ENCODE results near the gene SNX30.

SNX30 gene

GRCh38 chr9:112752334-112753125 lies 2.0 kb downstream of the SNX30 start:
- DNase-seq (ENCODE audit: low read depth) = no peak

GRCh38 chr9:112753725-112754124 lies 3.2 kb downstream of the SNX30 start:
- DNase-seq (ENCODE audit: low read depth) = no peak

- DNase-seq (ENCODE audit: low read depth) = no peak
These were observed 4.0 kb downstream of the SNX30 start for GRCh38 chr9:112754578-112754977.

- DNase-seq (ENCODE audit: low read depth) = no peak
These were observed 4.5 kb downstream of the SNX30 start for GRCh38 chr9:112755016-112755427.

- DNase-seq (ENCODE audit: low read depth) = no peak
These were observed 5.1 kb downstream of the SNX30 start for GRCh38 chr9:112755675-112756074.

GRCh38 chr9:112757282-112757883 lies 6.8 kb downstream of the SNX30 start:
- no peak for DNase-seq (ENCODE audit: low read depth)

- DNase-seq (ENCODE audit: low read depth) = no peak
These were observed 7.4 kb downstream of the SNX30 start for GRCh38 chr9:112757940-112758339.

- no peak for DNase-seq (ENCODE audit: low read depth)
These were observed 10.3 kb downstream of the SNX30 start for GRCh38 chr9:112760821-112761220.

- no peak for DNase-seq (ENCODE audit: low read depth)
These were observed 11.5 kb downstream of the SNX30 start for GRCh38 chr9:112761912-112762655.

- DNase-seq (ENCODE audit: low read depth) = no peak
These were observed 12.4 kb downstream of the SNX30 start for GRCh38 chr9:112762726-112763518.

- no peak for DNase-seq (ENCODE audit: low read depth)
These were observed 13.8 kb downstream of the SNX30 start for GRCh38 chr9:112764344-112764743.

- DNase-seq (ENCODE audit: low read depth) = no peak
These were observed 14.3 kb downstream of the SNX30 start for GRCh38 chr9:112764837-112765236.

GRCh38 chr9:112765281-112765680 lies 14.7 kb downstream of the SNX30 start:
- DNase-seq (ENCODE audit: low read depth) = no peak

GRCh38 chr9:112771359-112772214 lies 21.0 kb downstream of the SNX30 start:
- DNase-seq (ENCODE audit: low read depth) = no peak

- DNase-seq (ENCODE audit: low read depth) = no peak
These were observed 21.6 kb downstream of the SNX30 start for GRCh38 chr9:112772215-112772509.

GRCh38 chr9:112772551-112772950 lies 22.0 kb downstream of the SNX30 start:
- no peak for DNase-seq (ENCODE audit: low read depth)

GRCh38 chr9:112774006-112774996 lies 23.7 kb downstream of the SNX30 start:
- DNase-seq (ENCODE audit: low read depth) = no peak

GRCh38 chr9:112777914-112778313 lies 27.4 kb downstream of the SNX30 start:
- no peak for DNase-seq (ENCODE audit: low read depth)

- no peak for DNase-seq (ENCODE audit: low read depth)
These were observed 30.0 kb downstream of the SNX30 start for GRCh38 chr9:112780450-112781036.

- no peak for DNase-seq (ENCODE audit: low read depth)
These were observed 31.7 kb downstream of the SNX30 start for GRCh38 chr9:112782218-112782617.
